Subcutaneous adipose tissue (tissue), 4 donors: ENCODE data around the gene DSTN. TPM values are rescaled to one million over a fixed set of nuclear protein-coding genes. Genes with fewer than 3 reads are reported as not detected.

Experiments
- total RNA-seq, 4 donors: library from RNA; depleted of rRNA; stranded (reverse); fragments of >200 nt; gene quantifications; one replicate each; pipeline ENCODE4 v1.1.0, GENCODE V29; 2016
- TF ChIP-seq, protein P1 (sequence below): fragments of 450-650 bp; IDR thresholded peaks from one replicate; pipeline ENCODE4 v1.5.1; 2016; ENCODE audit warnings: low read depth, mild to moderate bottlenecking, control low read depth, antibody characterized with exemption, moderate library complexity

The DSTN gene
- total RNA-seq, 4 donors from 2014 or later: 177 to 276 (median 212) TPM

DNA sequence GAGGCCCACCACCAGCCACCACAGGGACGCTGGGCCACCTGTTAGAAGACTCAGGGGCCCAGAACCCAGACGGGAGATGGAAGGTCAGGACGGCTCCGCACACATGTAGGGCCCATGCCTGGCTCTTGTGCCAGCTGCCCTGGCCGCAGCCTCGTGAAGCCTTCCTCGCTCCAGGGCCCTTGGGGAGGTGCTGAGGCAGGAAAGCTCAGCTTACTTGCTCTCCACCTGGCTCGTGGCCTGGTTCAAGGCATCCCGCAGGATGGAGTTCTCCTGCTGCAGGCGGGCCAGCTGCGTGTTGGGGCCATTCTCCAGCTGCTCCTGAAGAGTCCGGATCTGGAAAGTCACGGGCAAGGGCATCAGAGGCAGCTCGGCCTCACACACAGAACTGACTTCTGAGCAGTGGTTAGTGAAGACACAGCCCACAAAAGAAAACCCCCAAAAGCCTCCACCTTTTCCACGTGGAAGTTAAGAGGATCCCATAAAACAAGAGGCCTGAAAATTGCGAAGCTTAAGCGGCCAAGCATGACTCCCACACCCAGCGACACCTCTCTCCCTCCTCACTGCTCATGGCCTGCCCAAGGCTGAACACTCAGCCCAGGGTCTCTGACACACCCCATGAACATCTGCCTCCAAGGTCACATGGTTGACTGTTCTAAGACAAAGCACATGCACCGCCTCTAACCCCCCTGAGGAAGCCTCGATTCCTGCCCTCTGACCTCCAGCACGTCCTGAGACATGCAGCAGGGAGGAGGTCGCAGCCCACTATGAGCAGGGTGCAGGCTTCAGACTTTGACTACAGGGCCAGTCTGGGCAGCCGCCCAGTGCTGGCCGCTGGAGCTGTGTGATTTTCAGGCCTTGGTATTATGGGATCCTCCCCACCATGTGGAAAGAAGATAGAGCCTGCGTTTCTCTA, 65.7 kb downstream of the DSTN start:
- TF ChIP-seq, protein P1, sequence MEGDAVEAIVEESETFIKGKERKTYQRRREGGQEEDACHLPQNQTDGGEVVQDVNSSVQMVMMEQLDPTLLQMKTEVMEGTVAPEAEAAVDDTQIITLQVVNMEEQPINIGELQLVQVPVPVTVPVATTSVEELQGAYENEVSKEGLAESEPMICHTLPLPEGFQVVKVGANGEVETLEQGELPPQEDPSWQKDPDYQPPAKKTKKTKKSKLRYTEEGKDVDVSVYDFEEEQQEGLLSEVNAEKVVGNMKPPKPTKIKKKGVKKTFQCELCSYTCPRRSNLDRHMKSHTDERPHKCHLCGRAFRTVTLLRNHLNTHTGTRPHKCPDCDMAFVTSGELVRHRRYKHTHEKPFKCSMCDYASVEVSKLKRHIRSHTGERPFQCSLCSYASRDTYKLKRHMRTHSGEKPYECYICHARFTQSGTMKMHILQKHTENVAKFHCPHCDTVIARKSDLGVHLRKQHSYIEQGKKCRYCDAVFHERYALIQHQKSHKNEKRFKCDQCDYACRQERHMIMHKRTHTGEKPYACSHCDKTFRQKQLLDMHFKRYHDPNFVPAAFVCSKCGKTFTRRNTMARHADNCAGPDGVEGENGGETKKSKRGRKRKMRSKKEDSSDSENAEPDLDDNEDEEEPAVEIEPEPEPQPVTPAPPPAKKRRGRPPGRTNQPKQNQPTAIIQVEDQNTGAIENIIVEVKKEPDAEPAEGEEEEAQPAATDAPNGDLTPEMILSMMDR: no peak

DNA sequence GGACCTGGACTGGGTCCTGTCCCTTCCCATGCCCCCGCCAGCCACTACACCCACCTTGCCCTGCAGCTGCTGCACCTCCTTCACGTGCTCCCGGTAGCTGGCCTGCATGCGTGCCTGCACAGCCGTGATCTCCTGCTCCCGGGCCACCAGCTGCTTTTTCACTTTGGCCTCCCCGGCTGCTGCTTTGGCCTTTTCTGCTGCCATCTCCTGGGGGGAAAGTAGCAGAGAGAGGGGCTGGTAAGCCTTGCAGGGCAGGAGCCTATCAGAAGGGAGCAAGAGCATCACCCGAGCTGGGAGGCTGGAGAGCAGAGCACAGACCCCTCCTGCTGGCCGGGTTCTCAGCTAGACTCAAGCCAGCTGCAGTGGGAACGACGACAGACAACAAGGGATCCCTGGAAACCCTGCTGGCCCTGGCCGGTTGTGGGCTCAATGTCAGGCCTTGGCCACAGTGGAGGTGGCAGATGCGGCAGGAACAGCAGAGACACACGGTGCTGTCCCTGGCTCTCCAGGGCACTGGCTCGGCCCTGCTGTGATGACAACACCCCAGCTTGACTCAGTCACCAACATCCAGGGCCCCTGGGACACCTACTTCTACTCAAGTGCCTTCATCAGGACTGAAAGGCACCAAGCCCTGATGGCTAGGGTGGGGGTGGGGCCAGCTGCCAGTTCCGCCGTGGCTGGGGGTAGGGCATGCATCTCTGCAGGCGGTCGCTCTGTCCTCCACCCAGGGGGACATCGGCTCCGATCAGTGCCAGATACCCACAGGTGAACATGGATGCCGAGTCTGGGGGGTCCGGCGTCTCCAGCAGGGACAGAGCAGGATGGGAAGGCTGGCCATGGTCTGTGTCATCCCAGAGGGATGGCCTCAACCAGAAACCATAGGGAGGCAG, 66.9 kb downstream of the DSTN start:
- TF ChIP-seq, protein P1: no peak

DNA sequence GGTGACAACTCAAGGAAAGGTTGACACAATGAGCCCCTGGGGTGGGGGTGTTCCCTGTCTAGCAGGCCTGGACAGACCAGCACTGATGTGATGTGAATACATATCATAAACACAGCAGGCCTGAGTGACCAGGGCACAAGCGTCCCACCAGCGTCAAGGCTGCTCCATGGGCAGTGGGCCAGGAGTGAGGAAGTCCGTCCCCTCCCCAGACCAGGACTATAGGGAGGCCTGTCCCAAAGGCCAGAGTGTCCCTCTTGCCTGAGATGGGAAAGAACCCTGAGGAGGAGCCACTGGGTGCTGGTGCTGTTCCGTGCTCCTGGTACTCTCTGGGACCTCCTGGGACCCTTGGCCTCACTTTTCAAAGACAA, 67.5 kb downstream of the DSTN start:
- TF ChIP-seq, protein P1: no peak

DNA sequence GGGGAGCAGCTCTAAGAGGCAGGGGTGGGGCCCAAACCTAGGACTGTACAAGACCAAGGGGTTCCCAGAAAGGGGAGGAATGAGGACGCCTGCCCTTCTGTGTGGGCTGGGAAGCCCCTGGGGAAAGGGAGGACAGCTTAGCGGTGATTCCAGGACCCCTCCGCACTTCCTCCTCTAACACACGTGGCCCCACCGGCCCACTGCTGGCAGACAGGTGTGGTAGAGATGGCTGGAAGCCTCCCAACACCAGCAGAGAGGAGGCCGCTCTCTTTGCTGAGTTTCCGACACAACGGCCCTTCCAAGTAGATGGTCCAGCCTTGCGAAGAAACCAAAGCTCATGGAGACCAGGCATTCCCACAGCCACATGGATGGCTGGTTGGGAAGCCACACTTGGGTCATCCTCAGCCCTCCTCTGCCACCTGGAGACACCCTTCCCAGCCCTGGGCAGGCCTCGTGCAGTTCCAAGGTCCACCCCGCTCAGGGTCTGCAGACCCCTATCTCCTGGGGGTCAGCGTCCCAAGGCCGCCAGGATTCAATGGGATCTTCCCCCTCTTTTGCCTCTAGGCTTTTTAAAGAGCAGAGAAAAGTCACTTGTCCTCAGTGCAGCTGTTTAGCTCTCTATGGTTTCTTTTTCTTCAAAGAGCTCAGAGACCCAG, 68.2 kb downstream of the DSTN start:
- TF ChIP-seq, protein P1: no peak

DNA sequence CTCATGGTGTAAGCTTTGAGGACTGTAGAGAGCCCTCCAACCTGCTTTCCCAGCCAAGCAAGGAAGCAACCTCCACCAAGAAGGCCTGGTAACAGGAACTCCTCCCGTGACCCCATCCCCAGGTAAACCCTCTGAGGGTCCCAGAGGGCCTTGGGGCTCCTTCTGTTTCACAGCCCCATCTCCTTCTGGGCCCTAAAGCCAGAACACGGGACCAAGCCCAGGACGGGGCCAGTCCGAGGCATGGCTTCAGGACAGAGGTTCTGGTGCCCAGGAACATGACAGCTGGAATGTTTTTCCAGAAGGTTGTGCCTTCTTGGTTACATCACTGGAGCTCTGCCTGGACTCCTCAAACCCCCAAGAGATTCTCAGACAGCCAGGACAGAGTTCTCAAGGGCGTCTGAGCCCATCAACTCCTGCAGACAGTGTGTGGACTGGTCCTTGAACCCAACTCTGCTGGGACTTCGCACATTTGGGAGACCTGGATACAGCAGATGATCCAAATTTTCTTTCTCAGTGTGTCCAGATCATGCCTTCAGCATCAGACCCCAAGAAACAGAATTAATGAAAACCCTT, 69.0 kb downstream of the DSTN start:
- TF ChIP-seq, protein P1: no peak

DNA sequence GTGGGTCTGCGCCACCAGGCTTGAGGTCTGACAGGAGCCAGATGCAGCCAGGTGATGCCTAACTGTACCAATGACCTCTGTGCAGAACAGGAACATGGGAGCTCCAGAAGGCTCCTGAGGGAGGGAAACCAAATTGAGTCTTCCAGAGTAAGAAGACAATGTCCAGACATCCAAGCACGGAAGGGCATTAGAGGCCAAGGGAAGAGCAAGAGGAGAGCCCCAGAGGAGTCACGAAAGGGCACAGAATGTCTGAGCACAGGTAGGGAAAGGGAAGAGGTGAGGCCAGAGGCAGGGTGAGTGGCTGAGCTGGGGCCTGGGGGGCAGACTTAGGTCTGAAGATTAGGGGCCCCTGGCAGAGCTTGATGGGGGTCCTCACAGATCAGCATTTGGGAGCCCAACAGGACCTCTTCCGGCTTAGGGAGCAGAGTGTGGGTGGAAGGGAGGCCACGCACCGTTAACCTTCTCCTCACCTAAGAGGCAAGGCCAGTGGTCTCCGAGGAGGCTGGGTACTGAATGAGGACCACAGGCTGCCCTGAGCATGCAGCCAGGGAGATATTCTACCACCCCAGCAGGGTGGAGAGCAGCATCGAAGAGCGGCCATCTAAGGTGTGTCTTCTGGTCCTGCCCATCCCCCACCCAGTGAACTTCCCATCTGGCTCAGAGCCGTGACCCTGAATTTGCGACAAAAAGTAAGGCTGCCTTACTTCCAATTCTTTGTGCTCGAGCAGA, 70.4 kb downstream of the DSTN start:
- TF ChIP-seq, protein P1: no peak
